Body of pancreas (tissue), 4 donors: Measurements from ENCODE around the gene DTNB.

ENCODE experiments used
- POLR2A ChIP-seq, 3 donors: fragments of 450-650 bp; IDR thresholded peaks; one replicate each; pipeline ENCODE4 v1.6.1; 2016; ENCODE audit warnings: antibody characterized with exemption in 3 of 3, mild to moderate bottlenecking in 2 of 3
- TF ChIP-seq, protein P1 (sequence below), 7 experiments: fragments of 450-650 bp in 4 of 7; fragments of 200-600 bp in 3 of 7; sonication (generic) in 3 of 7; IDR thresholded peaks; one replicate each; pipeline ENCODE4 v1.5.1; 2016 to 2019; ENCODE audit warnings: antibody characterized with exemption in 7 of 7

- TF ChIP-seq, protein P1, sequence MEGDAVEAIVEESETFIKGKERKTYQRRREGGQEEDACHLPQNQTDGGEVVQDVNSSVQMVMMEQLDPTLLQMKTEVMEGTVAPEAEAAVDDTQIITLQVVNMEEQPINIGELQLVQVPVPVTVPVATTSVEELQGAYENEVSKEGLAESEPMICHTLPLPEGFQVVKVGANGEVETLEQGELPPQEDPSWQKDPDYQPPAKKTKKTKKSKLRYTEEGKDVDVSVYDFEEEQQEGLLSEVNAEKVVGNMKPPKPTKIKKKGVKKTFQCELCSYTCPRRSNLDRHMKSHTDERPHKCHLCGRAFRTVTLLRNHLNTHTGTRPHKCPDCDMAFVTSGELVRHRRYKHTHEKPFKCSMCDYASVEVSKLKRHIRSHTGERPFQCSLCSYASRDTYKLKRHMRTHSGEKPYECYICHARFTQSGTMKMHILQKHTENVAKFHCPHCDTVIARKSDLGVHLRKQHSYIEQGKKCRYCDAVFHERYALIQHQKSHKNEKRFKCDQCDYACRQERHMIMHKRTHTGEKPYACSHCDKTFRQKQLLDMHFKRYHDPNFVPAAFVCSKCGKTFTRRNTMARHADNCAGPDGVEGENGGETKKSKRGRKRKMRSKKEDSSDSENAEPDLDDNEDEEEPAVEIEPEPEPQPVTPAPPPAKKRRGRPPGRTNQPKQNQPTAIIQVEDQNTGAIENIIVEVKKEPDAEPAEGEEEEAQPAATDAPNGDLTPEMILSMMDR (IDR thresholded peaks at IDR 0.05): no peak
- no peak for TF ChIP-seq POLR2A (IDR thresholded peaks at IDR 0.05)
Measured at GRCh38 chr2:25582077-25582830, 91.1 kb downstream of the DTNB start.
